ENCODE measurements around the gene TBC1D9.

DNA sequence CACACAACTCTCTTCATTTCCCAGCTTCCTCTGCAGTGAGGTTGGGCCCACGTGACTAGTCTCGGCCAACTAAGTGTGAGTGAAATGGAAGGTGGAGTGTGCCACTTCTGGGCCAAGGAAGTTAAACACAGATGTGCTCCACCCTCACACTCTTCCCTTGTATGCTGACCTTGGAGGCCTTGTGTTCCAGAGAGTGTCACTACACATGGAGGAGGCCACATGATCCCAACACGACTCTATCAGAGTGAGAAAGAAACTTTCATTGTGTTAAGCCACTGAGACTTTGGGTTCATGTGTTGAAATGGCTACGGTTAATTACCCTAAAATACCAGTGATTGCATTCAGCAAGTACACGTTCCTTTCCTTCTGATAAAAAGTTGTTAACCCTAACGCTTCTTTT, 55.1 kb downstream of the TBC1D9 start:
- TF ChIP-seq, protein P1, sequence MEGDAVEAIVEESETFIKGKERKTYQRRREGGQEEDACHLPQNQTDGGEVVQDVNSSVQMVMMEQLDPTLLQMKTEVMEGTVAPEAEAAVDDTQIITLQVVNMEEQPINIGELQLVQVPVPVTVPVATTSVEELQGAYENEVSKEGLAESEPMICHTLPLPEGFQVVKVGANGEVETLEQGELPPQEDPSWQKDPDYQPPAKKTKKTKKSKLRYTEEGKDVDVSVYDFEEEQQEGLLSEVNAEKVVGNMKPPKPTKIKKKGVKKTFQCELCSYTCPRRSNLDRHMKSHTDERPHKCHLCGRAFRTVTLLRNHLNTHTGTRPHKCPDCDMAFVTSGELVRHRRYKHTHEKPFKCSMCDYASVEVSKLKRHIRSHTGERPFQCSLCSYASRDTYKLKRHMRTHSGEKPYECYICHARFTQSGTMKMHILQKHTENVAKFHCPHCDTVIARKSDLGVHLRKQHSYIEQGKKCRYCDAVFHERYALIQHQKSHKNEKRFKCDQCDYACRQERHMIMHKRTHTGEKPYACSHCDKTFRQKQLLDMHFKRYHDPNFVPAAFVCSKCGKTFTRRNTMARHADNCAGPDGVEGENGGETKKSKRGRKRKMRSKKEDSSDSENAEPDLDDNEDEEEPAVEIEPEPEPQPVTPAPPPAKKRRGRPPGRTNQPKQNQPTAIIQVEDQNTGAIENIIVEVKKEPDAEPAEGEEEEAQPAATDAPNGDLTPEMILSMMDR (IDR thresholded peaks at IDR 0.05), result no peak
- TF ChIP-seq ZFX (IDR thresholded peaks at IDR 0.05; ENCODE audit: borderline replicate concordance), result no peak

All from 22Rv1 (cell line).